Stomach (tissue), 9 donors: ENCODE results near the gene PUS3. TPM values are rescaled to one million over a fixed set of nuclear protein-coding genes. Genes with fewer than 3 reads are reported as not detected.

Experiments
- DNase-seq, 2 donors: peaks; one replicate each; pipeline versions ENCODE4 v3.0.0 to v3.0.0-alpha.2; 2013 to 2019
- H3K27ac ChIP-seq, 5 donors: fragments of 200-600 bp in 4 of 5; sonication (generic) in 4 of 5; one replicate each; pipeline ENCODE4 v1.5.1; 2013 to 2019; ENCODE audit warnings: mild to moderate bottlenecking in 1 of 5, moderate library complexity in 1 of 5
- H3K27me3 ChIP-seq, 3 donors: fragments of 200-600 bp; sonication (generic); one replicate each; pipeline ENCODE4 v1.5.1; 2017 to 2019; ENCODE audit warnings: mixed run types in 1 of 3
- H3K36me3 ChIP-seq, 4 donors: fragments of 200-600 bp; sonication (generic); 1 replicate in 3 of 4; 2 replicates in 1 of 4; pipeline ENCODE4 v1.5.1; 2016 to 2019
- H3K4me1 ChIP-seq, 4 donors: fragments of 200-600 bp; sonication (generic); one replicate each; pipeline ENCODE4 v1.5.1; 2016 to 2019
- H3K4me3 ChIP-seq, 4 donors: fragments of 200-600 bp; sonication (generic) in 3 of 4; one replicate each; pipeline ENCODE4 v1.5.1; 2016 to 2019; ENCODE audit warnings: mild to moderate bottlenecking in 1 of 4
- H3K9me3 ChIP-seq, 4 donors: fragments of 200-600 bp; sonication (generic); one replicate each; pipeline ENCODE4 v1.5.1; 2016 to 2019
- CTCF ChIP-seq, 7 experiments: fragments of 450-650 bp in 4 of 7; fragments of 200-600 bp in 3 of 7; sonication (generic) in 3 of 7; IDR thresholded peaks; one replicate each; pipeline ENCODE4 v1.5.1; 2016 to 2019; ENCODE audit warnings: antibody characterized with exemption in 7 of 7, control low read depth in 2 of 7, mild to moderate bottlenecking in 1 of 7
- EP300 ChIP-seq: sonication (generic); formaldehyde crosslinking; IDR thresholded peaks from one replicate; pipeline ENCODE4 v1.6.1; 2017; ENCODE audit warnings: antibody characterized with exemption
- POLR2A ChIP-seq, 4 donors: fragments of 450-650 bp; IDR thresholded peaks; one replicate each; pipeline ENCODE4 v1.6.1; 2016; ENCODE audit warnings: antibody characterized with exemption in 4 of 4, control low read depth in 2 of 4, mild to moderate bottlenecking in 1 of 4, moderate library complexity in 1 of 4
- POLR2AphosphoS5 ChIP-seq, 3 donors: sonication (generic); formaldehyde crosslinking; IDR thresholded peaks; one replicate each; pipeline ENCODE4 v1.6.1; 2016; ENCODE audit warnings: antibody characterized with exemption in 3 of 3
- WGBS, 5 donors: extraction: QIAGEN DNeasy Blood & Tissue Kit in 3 of 5; methylation state at CpG; one replicate each; pipeline versions ENCODE4 v1.1.5 to v1.1.7; 2013 to 2018; 5-methylcytosine and 5-hydroxymethylcytosine counted together
- intact Hi-C: fragments of 100-400 bp; cut with DNase I; formaldehyde crosslinking; loops from one replicate; pipeline ENCODE4 v1.15.1; 2023; ENCODE audit warnings: low total_unique reads
- polyA plus RNA-seq, 3 donors: library from polyadenylated mRNA; stranded (reverse); fragments of 200-250 nt; gene quantifications; one replicate each; pipeline ENCODE4 v1.2.3, GENCODE V29; 2013
- total RNA-seq, 5 donors: library from RNA; depleted of rRNA; stranded (reverse); fragments of >200 nt; gene quantifications; one replicate each; pipeline versions ENCODE4 v1.1.0 to v1.2.3, GENCODE V29; 2014 to 2016
- donor health status: healthy with polysubstance abuse.
- donor health status: Bipolar disorder and iron deficiency.
- donor health status: healthy.

PUS3 gene
- total and polyA plus RNA-seq, 8 donors = 0.58 to 15.1 (median 9.2) TPM

- intact Hi-C loops = no loop called here
- Histone ChIP-seq H3K4me1 (peaks cover 9 to 54% (median 46%) of the 10 kb centered on the region in 4 donors), H3K9me3 (no peaks in the 10 kb centered on the region), H3K4me3 (no peak overlapping the region), H3K36me3 (peaks cover 10 to 38% (median 33%) of the 10 kb centered on the region in 4 donors), H3K27me3 (no peaks in the 10 kb centered on the region), H3K27ac (peak overlapping the region in 3 of 5 donors; percentile 35 to 60 (median 52))
- DNase-seq = no peak
- TF ChIP-seq POLR2AphosphoS5 (IDR thresholded peaks at IDR 0.05) (no peak), CTCF (IDR thresholded peaks at IDR 0.05) (no peak), POLR2A (IDR thresholded peaks at IDR 0.05) (no peak), EP300 (no peak)
These were observed 10.9 kb downstream of the PUS3 start for GRCh38 chr11:125892071-125892470.

- Histone ChIP-seq H3K4me3 (no peak overlapping the region), H3K9me3 (no peaks in the 10 kb centered on the region), H3K36me3 (peaks cover 9 to 29% (median 28%) of the 10 kb centered on the region in 4 donors), H3K4me1 (peaks cover 9 to 60% (median 48%) of the 10 kb centered on the region in 4 donors), H3K27ac (peak overlapping the region in 1 of 5 donors; percentile 4), H3K27me3 (no peaks in the 10 kb centered on the region)
- intact Hi-C loops = no loop called here
- no peak for TF ChIP-seq POLR2A (IDR thresholded peaks at IDR 0.05)
- TF ChIP-seq EP300 = no peak
- TF ChIP-seq CTCF (IDR thresholded peaks at IDR 0.05) = no peak
- TF ChIP-seq POLR2AphosphoS5 (IDR thresholded peaks at IDR 0.05) = no peak
- DNase-seq = no peak
- 47 to 71% (median 53%) methylated on average over 3 of the region's 3 CpGs for WGBS, 5 donors
These were observed 12.4 kb downstream of the PUS3 start for GRCh38 chr11:125890447-125891100.

GRCh38 chr11:125887373-125888324 lies 15.4 kb downstream of the PUS3 start, which contains the start of gene HYLS1:
Gene HYLS1, plus strand, starts transcription at chr11:125887668. Its CDS starts 11,701 bp downstream, at chr11:125899369.
- Histone ChIP-seq H3K9me3 (no peaks in the 10 kb centered on the region), H3K36me3 (peaks cover under 1 to 4% (median 3%) of the 10 kb centered on the region in 4 donors), H3K27ac (peak within 1 kb of the TSS; percentile 90 to 98 (median 95)), H3K4me3 (peak within 1 kb of the TSS; percentile 74 to 89 (median 78)), H3K4me1 (peaks cover 6 to 50% (median 35%) of the 10 kb centered on the region in 4 donors), H3K27me3 (no peaks in the 10 kb centered on the region)
- WGBS, 5 donors = 0 to 2% (median 0%) methylated on average over 49 to 91 of the region's 91 CpGs
- TF ChIP-seq POLR2AphosphoS5 (IDR thresholded peaks at IDR 0.05) (peak; percentile 88 to 94 (median 92)), EP300 (no peak), POLR2A (IDR thresholded peaks at IDR 0.05) (peak in 1 of 4 donors; percentile 31), CTCF (IDR thresholded peaks at IDR 0.05) (peak in 4 of 7 experiments; percentile 7 to 34 (median 18))
- DNase-seq = peak; percentile 95 to 98
- intact Hi-C loops = no loop called here

GRCh38 chr11:125886997-125887372 lies 16.0 kb downstream of the PUS3 start:
- Histone ChIP-seq H3K27ac (peak overlapping the region; percentile 37 to 98 (median 95)), H3K4me3 (peak overlapping the region; percentile 74 to 89 (median 78)), H3K9me3 (no peaks in the 10 kb centered on the region), H3K4me1 (peaks cover 3 to 44% (median 30%) of the 10 kb centered on the region in 4 donors), H3K27me3 (no peaks in the 10 kb centered on the region), H3K36me3 (peaks cover 0 to 4% (median 0%) of the 10 kb centered on the region in 4 donors)
- intact Hi-C loops = no loop called here
- 20 to 39% (median 33%) methylated on average over 11 to 24 of the region's 24 CpGs for WGBS, 5 donors
- DNase-seq = peak in 1 of 2 donors; percentile 62
- TF ChIP-seq EP300 (no peak), POLR2AphosphoS5 (IDR thresholded peaks at IDR 0.05) (no peak), CTCF (IDR thresholded peaks at IDR 0.05) (no peak), POLR2A (IDR thresholded peaks at IDR 0.05) (no peak)
